Activated gamma-delta T cell treated with Interleukin-2 at 50 U/mL for 16 hours (primary cell): ENCODE data around the gene FDX1.

Experiments used
- DNase-seq: peaks from one replicate; pipeline ENCODE4 v3.0.0-alpha.2; 2020

FDX1 gene

DNA sequence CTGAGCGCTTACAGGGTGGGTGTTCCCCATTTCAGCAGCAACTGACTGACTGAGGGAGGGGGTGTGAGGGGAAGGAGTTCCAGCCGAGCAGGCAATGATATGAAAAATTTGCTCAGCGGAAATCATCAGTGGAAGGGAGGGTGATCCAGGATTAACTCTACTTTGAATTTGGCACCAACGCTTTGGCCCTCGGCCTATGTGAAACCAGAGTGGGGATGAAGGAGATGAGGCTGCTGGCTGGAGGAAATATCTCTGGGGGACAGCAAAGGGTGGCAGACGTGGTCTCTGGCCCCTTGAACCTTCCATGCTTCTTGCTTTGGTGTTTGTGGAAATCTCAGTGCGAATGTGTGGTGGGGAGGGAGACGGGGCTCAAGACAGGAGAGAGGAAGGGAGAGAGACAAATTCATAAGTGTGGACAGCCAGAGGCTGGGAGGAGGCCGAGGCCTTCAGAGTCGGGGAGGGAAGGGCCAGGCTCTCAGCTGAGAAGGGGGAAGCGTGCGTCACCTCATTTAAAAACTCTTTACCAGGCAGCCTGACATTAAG lies 83.6 kb downstream of the FDX1 start:
- no peak for DNase-seq

DNA sequence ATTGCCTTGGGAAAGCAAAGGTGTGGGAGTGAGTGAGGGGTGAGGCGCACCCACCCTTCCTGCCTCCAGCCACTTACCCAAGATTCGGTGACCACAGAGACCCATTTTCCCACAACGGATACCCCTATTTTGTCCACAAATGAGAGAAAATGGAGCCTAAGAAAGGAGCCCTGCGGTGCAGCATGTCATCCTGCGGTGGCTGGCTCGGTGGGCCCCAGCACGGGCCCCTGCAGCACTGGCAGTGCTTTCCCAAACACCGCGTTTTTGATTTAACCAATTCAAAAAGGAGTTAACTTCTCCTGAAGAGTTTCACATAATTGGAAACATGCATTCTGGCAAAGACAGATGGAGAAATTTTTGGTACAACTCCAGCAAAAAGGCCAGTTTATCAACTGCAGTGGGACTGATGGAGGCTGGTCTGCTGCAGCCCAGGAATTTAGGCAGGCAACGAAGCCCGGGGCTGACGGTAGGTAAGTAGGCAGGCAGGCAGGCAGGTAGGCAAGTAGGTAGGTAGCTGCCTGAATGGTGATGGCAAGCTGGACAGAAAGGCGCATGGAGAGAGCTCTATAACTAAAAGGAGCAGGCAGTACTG lies 84.2 kb downstream of the FDX1 start:
- no peak for DNase-seq
